PC-3 (cell line): Measurements from ENCODE around the gene AGAP1.

Experiments
- EZH2 ChIP-seq: fragments of 300-600 bp; sonication (generic); IDR thresholded peaks from one replicate; pipeline ENCODE4 v1.6.1; 2017; ENCODE audit warnings: antibody characterized with exemption, mild to moderate bottlenecking, low read length; ENCODE audit not compliant: unreplicated experiment
- EZH2phosphoT487 ChIP-seq: fragments of 300-600 bp; sonication (generic); IDR thresholded peaks from 2 replicates; pipeline ENCODE4 v1.6.1; 2018; ENCODE audit warnings: mild to moderate bottlenecking, antibody characterized with exemption, low read length, borderline replicate concordance
- TF ChIP-seq, protein P1 (sequence below): fragments of 300-600 bp; sonication (generic); conservative IDR thresholded peaks from 2 replicates; pipeline ENCODE4 v1.5.1; 2017; ENCODE audit warnings: antibody characterized with exemption, low read depth, mild to moderate bottlenecking, low read length

- TF ChIP-seq, protein P1, sequence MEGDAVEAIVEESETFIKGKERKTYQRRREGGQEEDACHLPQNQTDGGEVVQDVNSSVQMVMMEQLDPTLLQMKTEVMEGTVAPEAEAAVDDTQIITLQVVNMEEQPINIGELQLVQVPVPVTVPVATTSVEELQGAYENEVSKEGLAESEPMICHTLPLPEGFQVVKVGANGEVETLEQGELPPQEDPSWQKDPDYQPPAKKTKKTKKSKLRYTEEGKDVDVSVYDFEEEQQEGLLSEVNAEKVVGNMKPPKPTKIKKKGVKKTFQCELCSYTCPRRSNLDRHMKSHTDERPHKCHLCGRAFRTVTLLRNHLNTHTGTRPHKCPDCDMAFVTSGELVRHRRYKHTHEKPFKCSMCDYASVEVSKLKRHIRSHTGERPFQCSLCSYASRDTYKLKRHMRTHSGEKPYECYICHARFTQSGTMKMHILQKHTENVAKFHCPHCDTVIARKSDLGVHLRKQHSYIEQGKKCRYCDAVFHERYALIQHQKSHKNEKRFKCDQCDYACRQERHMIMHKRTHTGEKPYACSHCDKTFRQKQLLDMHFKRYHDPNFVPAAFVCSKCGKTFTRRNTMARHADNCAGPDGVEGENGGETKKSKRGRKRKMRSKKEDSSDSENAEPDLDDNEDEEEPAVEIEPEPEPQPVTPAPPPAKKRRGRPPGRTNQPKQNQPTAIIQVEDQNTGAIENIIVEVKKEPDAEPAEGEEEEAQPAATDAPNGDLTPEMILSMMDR = no peak
- TF ChIP-seq EZH2 = no peak
- no peak for TF ChIP-seq EZH2phosphoT487
Observed at GRCh38 chr2:235901243-235901642, 407.4 kb downstream of the AGAP1 start.
